ENCODE measurements around the gene PLIN3.
"Not testable (repeated sequence)": the region's sequence is repeated elsewhere in the genome, so short reads cannot be mapped to it uniquely, and the experiment has no call there.

Gene PLIN3

GRCh38 chr19:4806384-4806783 lies 61.1 kb downstream of the PLIN3 start:
- no peak for DNase-seq

DNA sequence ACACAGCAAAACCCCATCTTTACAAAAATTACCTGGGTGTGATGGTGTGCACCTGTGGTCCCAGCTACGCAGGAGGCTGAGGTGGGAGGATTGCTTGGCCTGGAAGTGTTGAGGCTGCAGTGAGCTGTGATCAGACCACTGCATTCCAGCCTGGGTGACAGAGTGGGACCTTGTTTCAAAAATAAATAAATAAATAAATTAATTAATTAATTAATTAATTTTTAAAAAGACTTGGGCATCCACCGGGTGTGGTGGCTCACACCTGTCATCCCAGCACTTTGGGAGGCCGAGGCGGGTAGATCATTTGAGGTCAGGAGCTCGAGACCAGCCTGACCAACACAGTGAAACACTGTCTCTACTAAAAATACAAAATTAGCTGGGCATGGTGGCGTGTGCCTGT lies 62.3 kb downstream of the PLIN3 start:
- DNase-seq, result not testable (repeated sequence)

- DNase-seq, result peak; percentile 53 to 58
Observed at GRCh38 chr19:4803736-4804695, 63.5 kb downstream of the PLIN3 start.

DNA sequence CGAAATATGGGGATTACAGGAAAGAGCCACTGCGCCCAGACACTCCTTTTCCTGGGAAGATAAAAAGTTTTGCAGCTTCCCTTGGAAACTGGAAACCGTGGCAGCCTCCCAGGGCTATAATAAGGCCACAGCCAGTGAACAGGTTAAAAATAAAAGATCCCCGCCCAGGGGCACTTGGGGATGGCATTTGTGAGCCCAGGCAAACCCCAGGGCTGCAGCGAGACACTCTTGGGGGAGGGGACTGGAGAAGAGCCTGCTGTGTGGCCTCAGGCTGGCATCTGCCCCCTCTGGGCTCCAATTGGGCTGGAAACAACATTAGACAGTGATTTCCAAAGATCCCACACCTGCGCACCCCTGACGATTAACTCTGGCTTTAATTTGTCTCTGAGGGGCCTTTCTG lies 64.8 kb downstream of the PLIN3 start:
- no peak for DNase-seq

DNA sequence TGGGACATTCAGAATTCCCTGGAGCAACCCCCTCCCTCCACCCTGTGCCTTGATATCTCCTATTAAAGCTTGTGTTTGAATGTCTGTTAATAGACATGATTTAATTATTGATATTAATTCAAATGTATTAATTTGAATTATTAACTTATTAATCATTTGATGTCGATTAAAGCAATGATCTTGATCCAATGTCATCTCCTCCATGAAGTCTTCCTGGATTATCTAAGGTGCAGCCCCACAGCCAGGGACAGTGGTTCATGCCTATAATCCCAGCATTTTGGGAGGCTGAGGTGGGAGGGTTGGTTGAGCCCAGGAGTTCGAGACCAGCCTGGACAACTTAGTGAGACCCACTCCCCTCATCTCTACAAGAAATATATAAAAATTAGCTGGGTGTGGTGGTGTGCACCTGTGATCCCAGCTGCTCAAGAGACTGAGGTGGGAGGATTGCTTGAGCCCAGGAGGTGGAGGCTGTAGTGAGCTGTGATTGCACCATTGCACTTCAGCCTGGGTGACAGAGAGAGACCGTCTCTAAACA lies 66.3 kb downstream of the PLIN3 start:
- no peak for DNase-seq

DNA sequence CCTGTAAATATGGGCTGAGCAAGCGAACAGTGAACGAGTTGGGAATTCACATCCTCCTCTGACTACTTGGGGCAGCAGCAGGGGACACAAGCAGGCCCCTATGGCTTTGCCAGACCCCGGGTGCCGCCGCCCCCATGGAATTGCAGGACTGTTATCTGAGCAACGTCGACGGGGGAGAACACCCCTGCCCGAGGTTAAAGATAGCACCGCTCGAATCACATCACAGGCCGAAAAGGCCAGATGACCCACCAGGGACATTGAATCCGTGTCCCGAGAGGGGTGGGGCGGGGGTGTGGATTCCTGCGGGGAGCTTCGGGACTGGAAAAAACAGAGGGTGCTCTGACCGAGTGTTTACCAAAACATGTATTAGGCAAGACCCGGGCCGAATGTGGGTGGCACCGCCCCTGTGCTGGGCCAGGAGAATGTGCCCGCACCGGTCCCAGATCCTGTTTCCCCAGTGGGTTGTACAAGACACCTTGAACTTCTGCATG lies 66.8 kb downstream of the PLIN3 start:
- no peak for DNase-seq

DNA sequence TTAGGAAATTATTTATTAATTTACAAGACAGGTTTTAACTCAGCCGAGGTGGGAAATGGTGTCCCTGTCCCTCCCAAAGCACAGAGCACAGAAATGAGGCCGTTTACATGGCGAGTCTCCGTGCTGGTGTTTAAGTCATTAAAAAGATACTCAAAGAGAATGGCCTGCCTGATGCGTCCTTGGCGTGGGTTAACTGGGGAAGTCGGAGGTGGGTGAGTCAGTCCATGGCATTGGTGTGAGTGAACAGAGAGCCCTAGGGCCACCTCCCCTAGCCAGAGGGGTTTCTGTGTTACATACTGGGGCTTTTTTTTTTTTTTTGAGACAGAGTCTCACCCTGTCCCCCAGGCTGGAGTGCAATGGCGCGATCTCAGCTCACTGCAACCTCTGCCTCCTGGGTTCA lies 72.1 kb downstream of the PLIN3 start:
- no peak for DNase-seq

- DNase-seq, result no peak
Observed at GRCh38 chr19:4794971-4795370, 72.5 kb downstream of the PLIN3 start.

DNA sequence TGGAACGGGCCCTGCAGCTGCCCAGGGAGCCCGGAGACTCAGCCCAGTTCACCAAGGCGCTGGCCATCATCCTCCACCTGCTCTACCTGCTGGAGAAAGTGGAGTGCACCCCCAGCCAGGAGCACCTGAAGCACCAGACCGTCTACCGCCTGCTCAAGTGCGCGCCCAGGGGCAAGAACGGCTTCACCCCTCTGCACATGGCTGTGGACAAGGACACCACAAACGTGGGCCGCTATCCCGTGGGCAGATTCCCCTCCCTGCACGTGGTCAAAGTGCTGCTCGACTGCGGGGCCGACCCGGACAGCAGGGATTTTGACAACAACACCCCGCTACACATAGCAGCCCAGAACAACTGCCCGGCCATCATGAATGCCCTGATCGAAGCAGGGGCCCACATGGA lies 74.2 kb downstream of the PLIN3 start:
- DNase-seq, result not testable (repeated sequence)

GRCh38 chr19:4792866-4793195 lies 74.6 kb downstream of the PLIN3 start:
- not testable (repeated sequence) for DNase-seq

- DNase-seq, result not testable (repeated sequence)
Observed at GRCh38 chr19:4792019-4792865, 75.2 kb downstream of the PLIN3 start.

DNA sequence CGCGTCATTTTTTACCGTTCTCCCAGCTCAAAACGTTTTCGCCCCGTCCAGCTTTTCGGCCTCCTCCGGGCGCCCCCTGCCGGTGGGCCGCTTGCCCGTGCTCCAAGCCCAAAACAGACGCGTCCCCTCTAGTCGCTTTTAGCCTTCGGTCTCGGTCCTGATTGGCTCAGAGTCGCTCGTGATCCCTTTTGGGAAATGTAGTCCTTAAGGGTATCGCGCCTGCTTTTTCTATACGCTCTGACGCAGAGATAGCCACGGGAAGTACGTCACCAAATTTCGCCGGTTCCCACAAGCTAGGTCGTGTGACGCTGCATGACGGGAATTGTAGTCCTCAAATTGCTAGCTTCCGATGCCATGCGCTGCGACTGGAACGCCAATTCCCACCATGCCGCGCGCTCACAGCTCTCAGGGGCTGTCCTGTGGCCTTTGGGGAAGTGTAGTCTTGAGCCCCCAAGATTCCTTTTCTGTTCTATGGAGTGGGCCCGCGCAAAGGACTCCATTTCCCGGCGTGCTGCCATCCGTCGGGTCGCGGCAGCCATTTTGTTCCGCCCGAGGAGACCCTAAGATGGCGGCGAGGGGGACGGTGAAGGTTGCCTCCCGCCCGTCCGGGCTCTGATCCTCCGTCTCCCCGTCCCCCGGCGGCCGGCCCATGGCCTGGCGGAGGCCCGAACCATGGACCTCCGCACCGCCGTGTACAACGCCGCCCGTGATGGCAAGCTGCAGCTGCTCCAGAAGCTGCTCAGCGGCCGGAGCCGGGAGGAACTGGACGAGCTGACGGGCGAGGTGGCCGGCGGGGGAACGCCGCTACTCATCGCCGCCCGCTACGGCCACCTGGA lies 76.1 kb downstream of the PLIN3 start, which contains the start of gene FEM1A:
FEM1A (plus strand) TSS at position 552 of the 836 bp plus-strand sequence; CDS start at position 673, 121 bp downstream.
- DNase-seq, result peak; percentile 96 to 100
